Right lobe of liver (tissue), 6 donors: ENCODE results near the gene ADAM12. TPM values are rescaled to one million over a fixed set of nuclear protein-coding genes. Genes with fewer than 3 reads are reported as not detected.
"Not testable (repeated sequence)": the region's sequence is repeated elsewhere in the genome, so short reads cannot be mapped to it uniquely, and the experiment has no call there.

ENCODE experiments used
- ATAC-seq, 4 donors: fragments of 200-7000 bp; cut with Tn5 transposase; one replicate each; pipeline ENCODE4 v1.9.1; 2020; ENCODE audit warnings: mild to moderate bottlenecking in 4 of 4, moderate library complexity in 4 of 4
- DNase-seq, 3 donors: peaks; one replicate each; pipeline ENCODE4 v3.0.0-alpha.2; 2020
- H3K27ac ChIP-seq, 3 donors: fragments of 200-600 bp; one replicate each; pipeline ENCODE4 v1.8.0; 2022
- H3K27me3 ChIP-seq, 2 donors: fragments of 200-600 bp; one replicate each; pipeline ENCODE4 v1.8.0; 2022
- H3K36me3 ChIP-seq, 4 donors: fragments of 200-600 bp; sonication (generic) in 1 of 4; one replicate each; pipeline versions ENCODE4 v1.5.1 to v1.8.0; 2017 to 2022; ENCODE audit warnings: control low read depth in 1 of 4
- H3K4me1 ChIP-seq, 4 donors: fragments of 200-600 bp; sonication (generic) in 1 of 4; one replicate each; pipeline versions ENCODE4 v1.5.1 to v1.8.0; 2017 to 2022; ENCODE audit warnings: control low read depth in 1 of 4
- H3K4me3 ChIP-seq, 3 donors: fragments of 200-600 bp; one replicate each; pipeline ENCODE4 v1.8.0; 2022
- H3K9me3 ChIP-seq, 4 donors: fragments of 200-600 bp; sonication (generic) in 1 of 4; one replicate each; pipeline versions ENCODE4 v1.5.1 to v1.8.0; 2017 to 2022; ENCODE audit warnings: control low read depth in 1 of 4
- POLR2A ChIP-seq: fragments of 450-650 bp; IDR thresholded peaks from one replicate; pipeline ENCODE4 v1.6.1; 2017; ENCODE audit warnings: antibody characterized with exemption, mild to moderate bottlenecking
- WGBS: methylation state at CpG from one replicate; pipeline ENCODE4 v1.1.6; 2018; ENCODE audit warnings: low coverage, low lambda C conversion rate; ENCODE audit not compliant: insufficient coverage; ENCODE audit errors: missing lambda C conversion rate; 5-methylcytosine and 5-hydroxymethylcytosine counted together
- intact Hi-C, 2 donors: fragments of 100-400 bp; cut with DNase I; formaldehyde crosslinking; loops; one replicate each; pipeline versions ENCODE4 v1.11.2 to v1.14.1; 2022
- total RNA-seq, 6 experiments: library from RNA; depleted of rRNA in 2 of 6; stranded (reverse); fragments of >200 nt in 2 of 6; fragmentation: NEBNext Ultra II Directional in 3 of 6; extraction: Animal tissue kit (Norgen Biotek cat#: 25700) in 3 of 6; gene quantifications; one replicate each; pipeline versions ENCODE4 v1.1.0 to v1.2.4, GENCODE V29; 2016 to 2023
- TF ChIP-seq, protein P1 (sequence below), 4 donors: fragments of 200-600 bp in 3 of 4; fragments of 450-650 bp in 1 of 4; IDR thresholded peaks; one replicate each; pipeline versions ENCODE4 v1.5.1 to v1.8.0; 2016 to 2022; ENCODE audit warnings: antibody characterized with exemption in 4 of 4, mild to moderate bottlenecking in 2 of 4
- donor health status: DM: no; HTN: yes; CAD: no.
- donor health status: DM: no; HTN: no; CAD: no.
- donor health status: DM: no; HTN: no; CAD: no.
- donor health status: DM: no; HTN: yes; CAD: no.
- donor health status: DM: no; HTN: yes; CAD: no.

ADAM12 gene
- total RNA-seq, 6 experiments from 2014 or later = 0.06 to 1.3 (median 0.48) TPM; not detected in 2

DNA sequence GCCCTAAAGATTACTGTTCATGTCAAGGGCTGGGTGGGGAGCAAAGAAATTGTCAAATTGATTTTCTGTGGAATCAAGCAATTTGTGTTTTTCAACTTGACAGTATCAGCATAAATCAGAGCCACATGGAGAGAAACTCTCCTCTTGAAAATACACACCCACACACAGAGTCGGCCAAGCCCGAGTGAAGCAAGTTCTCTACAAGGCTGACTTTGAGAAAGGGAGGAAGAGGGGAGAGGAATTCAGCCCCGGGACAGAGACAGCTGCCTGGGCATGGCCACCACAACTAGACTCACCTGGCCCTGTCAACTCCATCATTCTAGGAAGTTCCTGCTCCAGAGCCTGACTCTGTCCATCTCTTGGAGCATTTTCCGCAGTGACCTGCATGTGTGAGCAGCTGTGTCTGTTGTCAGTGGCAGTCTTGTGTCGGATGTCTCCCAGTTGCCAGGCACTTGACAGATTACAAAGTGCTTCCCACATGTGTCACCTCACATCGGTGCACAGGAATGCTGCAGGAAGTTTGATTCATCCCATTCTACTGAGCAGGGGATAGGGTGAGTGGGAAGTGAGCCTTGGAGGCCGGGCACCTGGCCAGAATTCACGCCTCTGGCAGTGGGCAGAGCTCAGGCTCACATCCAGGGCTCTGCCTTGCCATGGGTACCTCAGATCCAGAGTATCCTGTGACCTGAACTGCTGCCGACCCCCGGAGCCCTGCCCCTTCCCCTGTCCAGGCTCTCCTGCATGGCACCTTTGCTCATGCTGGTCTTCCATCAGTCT, 37.9 kb downstream of the ADAM12 start:
- H3K9me3 ChIP-seq = no peaks in the 10 kb centered on the region
- H3K4me1 ChIP-seq = no peaks in the 10 kb centered on the region
- no peaks in the 10 kb centered on the region for H3K27me3 ChIP-seq
- WGBS = 43% methylated on average over 5 of the region's 10 CpGs
- H3K4me3 ChIP-seq = no peak overlapping the region
- no peak overlapping the region for H3K27ac ChIP-seq
- DNase-seq (no peak), ATAC-seq (peak in 1 of 4 donors; percentile 16)
- no peak for TF ChIP-seq POLR2A
- TF ChIP-seq, protein P1, sequence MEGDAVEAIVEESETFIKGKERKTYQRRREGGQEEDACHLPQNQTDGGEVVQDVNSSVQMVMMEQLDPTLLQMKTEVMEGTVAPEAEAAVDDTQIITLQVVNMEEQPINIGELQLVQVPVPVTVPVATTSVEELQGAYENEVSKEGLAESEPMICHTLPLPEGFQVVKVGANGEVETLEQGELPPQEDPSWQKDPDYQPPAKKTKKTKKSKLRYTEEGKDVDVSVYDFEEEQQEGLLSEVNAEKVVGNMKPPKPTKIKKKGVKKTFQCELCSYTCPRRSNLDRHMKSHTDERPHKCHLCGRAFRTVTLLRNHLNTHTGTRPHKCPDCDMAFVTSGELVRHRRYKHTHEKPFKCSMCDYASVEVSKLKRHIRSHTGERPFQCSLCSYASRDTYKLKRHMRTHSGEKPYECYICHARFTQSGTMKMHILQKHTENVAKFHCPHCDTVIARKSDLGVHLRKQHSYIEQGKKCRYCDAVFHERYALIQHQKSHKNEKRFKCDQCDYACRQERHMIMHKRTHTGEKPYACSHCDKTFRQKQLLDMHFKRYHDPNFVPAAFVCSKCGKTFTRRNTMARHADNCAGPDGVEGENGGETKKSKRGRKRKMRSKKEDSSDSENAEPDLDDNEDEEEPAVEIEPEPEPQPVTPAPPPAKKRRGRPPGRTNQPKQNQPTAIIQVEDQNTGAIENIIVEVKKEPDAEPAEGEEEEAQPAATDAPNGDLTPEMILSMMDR (IDR thresholded peaks at IDR 0.05) = no peak
- no peaks in the 10 kb centered on the region for H3K36me3 ChIP-seq
- intact Hi-C loops = no loop called here

DNA sequence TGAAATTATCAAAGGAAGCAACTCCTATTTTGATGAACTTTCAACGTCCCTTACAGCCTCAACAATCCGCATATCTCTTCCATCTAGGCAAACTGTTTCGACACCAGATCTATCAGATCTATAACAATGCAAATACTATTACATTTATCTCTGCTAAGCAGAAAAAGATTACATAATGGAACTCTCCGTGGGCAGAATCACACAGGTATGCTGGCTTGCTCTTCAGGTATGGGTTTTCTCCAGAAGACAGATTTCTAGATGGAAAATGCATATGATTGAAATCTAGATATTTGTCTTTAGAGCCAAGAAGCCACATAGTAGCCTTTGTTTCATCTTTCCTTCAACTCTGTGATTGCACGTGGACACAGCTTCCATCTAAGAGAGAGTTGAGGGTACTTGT, 38.6 kb downstream of the ADAM12 start:
- no peaks in the 10 kb centered on the region for H3K36me3 ChIP-seq
- ATAC-seq (no peak), DNase-seq (no peak)
- no peaks in the 10 kb centered on the region for H3K27me3 ChIP-seq
- WGBS = 31% methylated on average over 5 of the region's 5 CpGs
- intact Hi-C loops = no loop called here
- no peaks in the 10 kb centered on the region for H3K4me1 ChIP-seq
- no peak for TF ChIP-seq POLR2A
- TF ChIP-seq, protein P1 (IDR thresholded peaks at IDR 0.05) = no peak
- H3K27ac ChIP-seq = no peak overlapping the region
- no peaks in the 10 kb centered on the region for H3K9me3 ChIP-seq
- no peak overlapping the region for H3K4me3 ChIP-seq

DNA sequence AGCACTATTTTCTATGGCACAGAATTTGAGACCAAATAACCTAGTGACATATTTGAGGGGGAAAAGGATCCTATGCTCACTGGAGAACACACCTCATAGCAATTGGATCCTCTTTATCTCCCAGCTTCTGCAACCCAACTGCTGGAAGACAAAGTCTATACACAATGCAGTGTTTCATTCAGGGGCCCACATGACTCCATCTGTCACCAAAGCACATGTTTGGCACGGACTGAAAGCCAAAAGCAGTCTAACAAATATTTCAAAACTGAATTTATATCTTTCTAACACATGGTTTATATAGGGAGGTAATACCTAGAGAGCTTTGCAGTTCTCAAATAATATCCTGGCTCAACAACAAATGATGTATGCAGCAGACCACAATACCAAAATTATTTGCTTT, 39.2 kb downstream of the ADAM12 start:
- intact Hi-C loops = no loop called here
- H3K36me3 ChIP-seq = no peaks in the 10 kb centered on the region
- no peaks in the 10 kb centered on the region for H3K9me3 ChIP-seq
- ATAC-seq (no peak), DNase-seq (no peak)
- no peak for TF ChIP-seq POLR2A
- TF ChIP-seq, protein P1 (IDR thresholded peaks at IDR 0.05) = no peak
- no peak overlapping the region for H3K4me3 ChIP-seq
- H3K27me3 ChIP-seq = no peaks in the 10 kb centered on the region
- no peak overlapping the region for H3K27ac ChIP-seq
- WGBS = 33% methylated on average over 1 of the region's 1 CpG
- no peaks in the 10 kb centered on the region for H3K4me1 ChIP-seq

DNA sequence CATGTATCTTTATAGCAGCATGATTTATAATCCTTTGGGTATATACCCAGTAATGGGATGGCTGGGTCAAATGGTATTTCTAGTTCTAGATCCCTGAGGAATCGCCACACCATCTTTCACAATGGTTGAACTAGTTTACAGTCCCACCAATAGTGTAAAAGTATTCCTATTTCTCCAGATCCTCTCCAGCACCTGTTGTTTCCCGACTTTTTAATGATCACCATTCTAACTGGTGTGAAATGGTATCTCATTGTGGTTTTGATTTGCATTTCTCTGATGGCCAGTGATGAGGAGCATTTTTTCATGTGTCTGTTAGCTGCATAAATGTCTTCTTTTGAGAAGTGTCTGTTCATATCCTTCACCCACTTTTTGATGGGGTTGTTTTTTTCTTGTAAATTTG, 44.8 kb downstream of the ADAM12 start:
- H3K27me3 ChIP-seq, H3K27ac ChIP-seq, H3K36me3 ChIP-seq, intact Hi-C loops, H3K9me3 ChIP-seq, DNase-seq, H3K4me3 ChIP-seq, H3K4me1 ChIP-seq, ATAC-seq: not testable (repeated sequence)
- WGBS = 57% methylated on average over 2 of the region's 2 CpGs

DNA sequence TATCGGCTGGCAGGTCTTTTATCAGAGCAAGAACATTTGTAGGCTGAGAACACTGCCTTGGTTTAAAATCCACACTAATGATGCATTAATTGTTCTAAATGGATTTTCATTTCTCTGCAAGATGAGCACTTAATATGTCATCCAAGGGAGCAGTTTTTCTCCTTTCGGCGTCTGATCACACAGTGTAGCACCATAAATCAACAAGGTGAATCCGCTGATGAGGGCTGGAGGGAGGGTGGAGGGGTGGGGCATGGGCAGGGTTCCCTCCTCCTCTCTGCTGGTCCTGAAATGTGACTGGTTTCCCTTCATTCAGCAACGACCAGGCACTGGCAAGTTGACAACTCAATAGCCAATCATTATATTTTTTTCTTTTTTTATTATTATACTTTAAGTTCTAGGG, 45.6 kb downstream of the ADAM12 start:
- ATAC-seq (no peak), DNase-seq (no peak)
- 53% methylated on average over 4 of the region's 5 CpGs for WGBS
- Histone ChIP-seq H3K4me1 (no peaks in the 10 kb centered on the region), H3K4me3 (no peak overlapping the region), H3K36me3 (no peaks in the 10 kb centered on the region), H3K27ac (no peak overlapping the region), H3K9me3 (no peaks in the 10 kb centered on the region), H3K27me3 (no peaks in the 10 kb centered on the region)
- intact Hi-C loops = no loop called here
- TF ChIP-seq POLR2A = no peak
- TF ChIP-seq, protein P1 (IDR thresholded peaks at IDR 0.05) = no peak
